Vagina (tissue), 2 donors: ENCODE data around the gene PSMA8. TPM values are rescaled to one million over a fixed set of nuclear protein-coding genes. Genes with fewer than 3 reads are reported as not detected.

Source experiments
- DNase-seq, 2 donors: peaks; one replicate each; pipeline ENCODE4 v3.0.0-alpha.2; 2017; ENCODE audit errors: extremely low spot score in 2 of 2
- H3K27ac ChIP-seq: fragments of 200-600 bp; sonication (generic); one replicate; pipeline ENCODE4 v1.5.1; 2019
- H3K27me3 ChIP-seq: fragments of 200-600 bp; sonication (generic); one replicate; pipeline ENCODE4 v1.5.1; 2019
- H3K36me3 ChIP-seq, 2 donors: fragments of 200-600 bp; sonication (generic); one replicate each; pipeline ENCODE4 v1.5.1; 2017 to 2019
- H3K4me1 ChIP-seq: fragments of 200-600 bp; sonication (generic); one replicate; pipeline ENCODE4 v1.5.1; 2019
- H3K4me3 ChIP-seq, 2 donors: fragments of 200-600 bp; sonication (generic); 1 replicate in 1 of 2; 2 replicates in 1 of 2; pipeline ENCODE4 v1.5.1; 2016 to 2019
- H3K9me3 ChIP-seq: fragments of 200-600 bp; sonication (generic); one replicate; pipeline ENCODE4 v1.5.1; 2019
- POLR2A ChIP-seq, 2 donors: fragments of 450-650 bp; IDR thresholded peaks; one replicate each; pipeline ENCODE4 v1.6.1; 2017; ENCODE audit warnings: antibody characterized with exemption in 2 of 2, mild to moderate bottlenecking in 2 of 2, moderate library complexity in 2 of 2
- POLR2AphosphoS5 ChIP-seq, 2 donors: sonication (generic); formaldehyde crosslinking; IDR thresholded peaks; one replicate each; pipeline ENCODE4 v1.9.0; 2017; ENCODE audit warnings: antibody characterized with exemption in 2 of 2, mild to moderate bottlenecking in 2 of 2, low read depth in 1 of 2; ENCODE audit not compliant: insufficient read depth in 1 of 2
- intact Hi-C: fragments of 100-400 bp; cut with DNase I; formaldehyde crosslinking; loops from one replicate; pipeline ENCODE4 v1.15.1; 2023
- total RNA-seq: library from RNA; depleted of rRNA; stranded (reverse); fragments of >200 nt; gene quantifications from one replicate; pipeline ENCODE4 v1.2.3, GENCODE V29; 2016
- TF ChIP-seq, protein P1 (sequence below), 3 experiments: fragments of 450-650 bp in 2 of 3; fragments of 200-600 bp in 1 of 3; sonication (generic) in 1 of 3; IDR thresholded peaks; one replicate each; pipeline ENCODE4 v1.5.1; 2017 to 2019; ENCODE audit warnings: antibody characterized with exemption in 3 of 3, mild to moderate bottlenecking in 2 of 3, moderate library complexity in 2 of 3

PSMA8 gene
- total RNA-seq, 1 donor from 2014 or later, result not detected

DNA sequence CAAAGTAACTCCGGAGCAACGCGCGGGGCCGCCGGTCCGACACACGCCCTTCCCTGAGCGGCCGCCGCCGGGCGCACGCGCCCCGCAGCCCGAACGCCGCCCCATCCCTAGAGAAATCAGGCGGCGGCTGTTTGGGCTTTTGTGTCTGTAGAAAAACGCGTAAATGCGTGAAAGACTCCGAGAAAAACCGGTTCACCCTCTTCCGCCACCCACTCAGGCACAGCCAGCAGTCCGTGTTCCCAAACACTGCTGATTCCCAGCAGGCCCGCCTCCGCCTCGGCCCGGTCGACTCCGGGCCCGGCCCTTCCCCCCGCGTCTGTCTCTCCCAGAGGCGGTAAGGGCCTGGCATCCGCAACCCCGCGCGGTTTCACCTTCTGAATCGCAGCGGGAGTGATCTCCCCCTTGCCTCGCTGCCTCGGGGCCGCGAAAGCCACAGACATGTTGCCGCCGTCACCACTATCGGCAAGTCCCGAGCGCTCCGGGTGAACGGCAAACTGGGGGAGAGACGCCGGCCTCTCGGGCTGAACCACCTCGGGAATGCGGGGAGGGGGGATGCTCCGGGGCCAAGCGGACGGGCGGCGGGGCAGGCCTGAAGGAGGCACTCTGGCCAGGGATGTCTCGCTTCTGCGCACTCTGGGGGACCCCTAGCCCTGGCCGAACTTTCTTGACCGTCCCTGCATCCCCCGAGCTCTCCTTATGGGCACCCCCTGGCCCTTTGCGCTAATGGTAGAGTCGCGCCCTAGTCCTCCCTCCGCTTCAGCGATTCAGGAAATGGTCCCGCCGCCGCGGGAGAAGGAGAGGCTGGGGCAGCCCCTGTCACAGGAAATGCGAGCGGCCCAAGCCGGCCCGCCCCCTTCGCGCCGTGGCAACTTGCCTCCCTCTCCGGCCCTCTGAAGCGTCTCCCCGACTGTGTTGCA lies 43.3 kb upstream of the PSMA8 start, which contains the start of gene SS18:
Gene SS18 (minus strand): TSS at position 484 of the 917 bp plus-strand sequence. CDS start 44 bp downstream, at position 440.
- TF ChIP-seq POLR2AphosphoS5 (IDR thresholded peaks at IDR 0.05; ENCODE audit: insufficient read depth in 1 of 2, low read depth in 1 of 2), result peak; percentile 56 to 91
- TF ChIP-seq, protein P1, sequence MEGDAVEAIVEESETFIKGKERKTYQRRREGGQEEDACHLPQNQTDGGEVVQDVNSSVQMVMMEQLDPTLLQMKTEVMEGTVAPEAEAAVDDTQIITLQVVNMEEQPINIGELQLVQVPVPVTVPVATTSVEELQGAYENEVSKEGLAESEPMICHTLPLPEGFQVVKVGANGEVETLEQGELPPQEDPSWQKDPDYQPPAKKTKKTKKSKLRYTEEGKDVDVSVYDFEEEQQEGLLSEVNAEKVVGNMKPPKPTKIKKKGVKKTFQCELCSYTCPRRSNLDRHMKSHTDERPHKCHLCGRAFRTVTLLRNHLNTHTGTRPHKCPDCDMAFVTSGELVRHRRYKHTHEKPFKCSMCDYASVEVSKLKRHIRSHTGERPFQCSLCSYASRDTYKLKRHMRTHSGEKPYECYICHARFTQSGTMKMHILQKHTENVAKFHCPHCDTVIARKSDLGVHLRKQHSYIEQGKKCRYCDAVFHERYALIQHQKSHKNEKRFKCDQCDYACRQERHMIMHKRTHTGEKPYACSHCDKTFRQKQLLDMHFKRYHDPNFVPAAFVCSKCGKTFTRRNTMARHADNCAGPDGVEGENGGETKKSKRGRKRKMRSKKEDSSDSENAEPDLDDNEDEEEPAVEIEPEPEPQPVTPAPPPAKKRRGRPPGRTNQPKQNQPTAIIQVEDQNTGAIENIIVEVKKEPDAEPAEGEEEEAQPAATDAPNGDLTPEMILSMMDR (IDR thresholded peaks at IDR 0.05), result no peak
- TF ChIP-seq POLR2A (IDR thresholded peaks at IDR 0.05), result peak in 1 of 2 donors; percentile 43
- Histone ChIP-seq H3K4me3 (peak within 1 kb of the TSS; percentile 86 to 88), H3K36me3 (peaks cover 0 to 7% of the 10 kb centered on the region in 2 donors), H3K27me3 (no peaks in the 10 kb centered on the region), H3K4me1 (peaks cover 27% of the 10 kb centered on the region), H3K9me3 (no peaks in the 10 kb centered on the region), H3K27ac (peak within 1 kb of the TSS; percentile 85)
- DNase-seq, result peak; percentile 92 to 96
- intact Hi-C loops, result no loop called here

DNA sequence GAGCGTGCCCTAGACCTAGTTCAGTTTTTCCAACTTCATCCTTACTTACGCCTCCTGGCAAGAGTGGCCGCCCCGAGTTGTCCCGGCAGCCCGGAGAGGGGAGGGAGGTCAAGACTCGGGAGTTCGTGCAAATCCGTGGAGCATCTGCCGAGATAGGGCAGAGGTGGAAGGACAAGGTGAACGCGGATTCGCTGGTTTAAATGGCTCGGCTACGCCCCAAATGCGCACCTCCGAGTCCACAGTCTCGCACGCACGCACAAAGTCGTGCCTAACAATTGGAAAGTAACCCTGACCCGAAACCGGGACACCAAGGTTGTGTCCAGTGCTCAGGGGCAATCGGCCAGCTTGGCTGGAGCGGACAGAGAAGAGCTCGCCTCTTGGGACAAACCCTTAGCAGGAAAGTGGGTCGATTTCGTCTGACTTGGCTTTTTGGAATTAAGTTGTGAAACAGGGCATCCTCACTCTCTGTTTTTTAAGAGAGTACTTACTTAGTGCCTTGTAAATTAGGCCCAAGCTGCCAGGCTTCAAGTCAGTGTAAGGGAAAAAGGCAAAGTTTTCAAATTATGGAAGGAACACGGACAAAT lies 42.5 kb upstream of the PSMA8 start:
- Histone ChIP-seq H3K27ac (peak overlapping the region; percentile 85), H3K27me3 (no peaks in the 10 kb centered on the region), H3K9me3 (no peaks in the 10 kb centered on the region), H3K36me3 (peaks cover 0 to 2% of the 10 kb centered on the region in 2 donors), H3K4me3 (peak overlapping the region; percentile 86 to 88), H3K4me1 (peaks cover 27% of the 10 kb centered on the region)
- intact Hi-C loops, result no loop called here
- TF ChIP-seq, protein P1 (IDR thresholded peaks at IDR 0.05), result no peak
- TF ChIP-seq POLR2AphosphoS5 (IDR thresholded peaks at IDR 0.05; ENCODE audit: insufficient read depth in 1 of 2, low read depth in 1 of 2) (no peak), POLR2A (IDR thresholded peaks at IDR 0.05) (no peak)
- DNase-seq, result peak in 1 of 2 donors; percentile 94

DNA sequence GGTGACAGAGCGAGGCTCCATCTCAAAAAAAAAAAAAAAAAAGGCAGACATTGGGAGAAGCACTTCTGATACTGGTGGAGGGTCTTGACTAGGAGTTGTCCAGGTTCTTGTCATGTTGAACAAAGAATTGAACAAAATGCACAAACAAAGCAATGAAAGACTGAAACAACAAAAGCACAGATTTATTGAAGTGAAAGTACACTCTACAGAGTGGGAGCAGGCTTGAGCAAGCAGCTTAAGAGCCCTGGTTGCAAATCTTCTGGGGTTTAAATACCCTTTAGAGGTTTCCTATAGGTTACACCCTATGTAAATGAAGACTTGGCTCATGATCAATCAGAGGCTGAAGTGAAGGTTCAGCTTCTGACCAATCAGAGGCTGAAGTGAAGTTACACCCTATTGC lies 36.8 kb upstream of the PSMA8 start:
- intact Hi-C loops, result no loop called here
- no peaks in the 10 kb centered on the region for H3K27me3 ChIP-seq
- no peak for DNase-seq
- no peaks in the 10 kb centered on the region for H3K36me3 ChIP-seq
- TF ChIP-seq, protein P1 (IDR thresholded peaks at IDR 0.05), result no peak
- TF ChIP-seq POLR2AphosphoS5 (IDR thresholded peaks at IDR 0.05; ENCODE audit: insufficient read depth in 1 of 2, low read depth in 1 of 2), result no peak
- TF ChIP-seq POLR2A (IDR thresholded peaks at IDR 0.05), result no peak
- no peak overlapping the region for H3K27ac ChIP-seq
- H3K9me3 ChIP-seq, result no peaks in the 10 kb centered on the region
- no peak overlapping the region for H3K4me3 ChIP-seq
- no peaks in the 10 kb centered on the region for H3K4me1 ChIP-seq

DNA sequence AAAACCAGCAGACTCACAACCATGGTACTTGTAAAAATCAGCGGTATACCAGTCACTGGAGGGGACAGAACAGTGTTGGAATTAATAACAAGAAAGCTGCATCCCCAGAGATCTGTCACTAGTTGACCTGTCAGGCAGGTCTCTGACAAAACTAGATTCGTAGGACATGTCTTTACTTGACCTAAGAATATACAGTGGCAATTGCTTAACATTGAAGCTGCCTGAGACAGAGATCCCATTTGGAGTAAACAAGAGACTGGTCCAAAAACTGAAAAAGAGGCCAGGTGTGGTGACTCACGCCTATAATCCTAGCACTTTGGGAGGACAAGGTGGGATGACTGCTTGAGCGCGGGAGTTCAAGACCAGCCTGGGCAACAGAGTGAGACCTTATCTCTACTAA lies 36.1 kb upstream of the PSMA8 start:
- no peak for DNase-seq
- intact Hi-C loops, result no loop called here

More for the DNA sequence above, 36.1 kb upstream of the PSMA8 start:
- no peak overlapping the region for H3K4me3 ChIP-seq
- no peaks in the 10 kb centered on the region for H3K4me1 ChIP-seq
- no peaks in the 10 kb centered on the region for H3K9me3 ChIP-seq
- no peaks in the 10 kb centered on the region for H3K36me3 ChIP-seq
- no peak overlapping the region for H3K27ac ChIP-seq
- peak in 1 of 2 donors; percentile 64 for TF ChIP-seq POLR2AphosphoS5 (IDR thresholded peaks at IDR 0.05; ENCODE audit: insufficient read depth in 1 of 2, low read depth in 1 of 2)
- TF ChIP-seq, protein P1 (IDR thresholded peaks at IDR 0.05), result no peak
- H3K27me3 ChIP-seq, result no peaks in the 10 kb centered on the region
